ENCODE data around the gene SMYD3. TPM values are rescaled to one million over a fixed set of nuclear protein-coding genes. Genes with fewer than 3 reads are reported as not detected.
A peak's percentile ranks its signal among the peaks of the same experiment; 100 is the strongest.

The SMYD3 gene
- total and polyA plus RNA-seq, 9 of the 15 experiments (the other 6 are each of a cell fraction or from before 2014, with no cell fraction given) = 128 to 440 (median 197) TPM

DNA sequence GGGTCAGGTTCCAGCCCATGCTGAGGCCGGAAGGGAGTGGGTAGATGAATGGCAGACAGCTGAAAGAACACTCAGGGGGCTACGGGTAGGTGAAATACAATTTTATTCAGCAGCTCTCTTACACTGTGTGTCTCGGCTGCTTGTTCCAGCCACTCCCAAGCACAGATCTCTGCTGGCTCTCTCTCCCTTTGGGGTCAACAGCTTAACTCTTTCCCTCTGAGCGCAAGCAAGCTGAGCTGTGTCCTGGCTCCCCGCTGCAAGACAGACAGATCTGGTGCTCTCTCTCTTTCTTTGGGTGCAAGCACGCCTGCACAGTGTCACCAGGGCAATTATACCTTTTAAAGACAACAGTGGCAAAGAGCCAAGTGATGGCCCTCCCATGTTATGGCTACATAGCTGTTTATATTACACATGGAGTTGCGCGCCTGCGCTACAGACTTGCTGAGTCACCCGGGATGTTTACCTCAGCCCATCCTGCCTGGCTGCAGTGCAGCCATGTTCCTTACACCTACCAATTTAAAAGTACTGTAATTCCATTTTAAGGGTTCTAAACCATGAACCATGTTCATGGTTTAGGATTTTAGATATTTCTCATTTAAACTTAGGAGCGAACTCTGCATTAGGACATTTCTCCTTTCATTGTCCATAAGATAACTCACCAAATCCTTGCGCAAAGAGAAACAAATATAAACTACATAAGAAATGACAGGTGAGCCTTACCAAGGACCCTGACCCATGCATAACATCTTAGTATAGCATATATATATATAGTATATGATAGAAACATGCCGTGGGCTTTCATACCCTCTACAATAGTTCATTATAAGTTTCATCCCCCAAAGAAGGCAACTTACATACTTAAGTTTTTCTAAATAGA, 396.5 kb downstream of the SMYD3 start (continued):
- TF ChIP-seq JUND (IDR thresholded peaks at IDR 0.05; ENCODE audit: borderline replicate concordance, low read depth, low read length) (peak; percentile 72), JUND (tag; IDR thresholded peaks at IDR 0.05; ENCODE audit: borderline replicate concordance, low read depth, low read length) (peak; percentile 95; the same call in 2 of the 3 replicates), TFAM (CRISPR knock-in tag; conservative IDR thresholded peaks at IDR 0.05) (no peak), RFX7 (CRISPR knock-in tag; IDR thresholded peaks at IDR 0.05) (peak; percentile 89), HDAC8 (tag; IDR thresholded peaks at IDR 0.05) (peak; percentile 97), ZBTB8A (IDR thresholded peaks at IDR 0.05; ENCODE audit: partially characterized antibody) (no peak), MXI1 (IDR thresholded peaks at IDR 0.05; ENCODE audit: low read depth, low read length) (0 out of 2 replicates have a peak, but pooled peaks have one; percentile 37), TCF7L2 (IDR thresholded peaks at IDR 0.05; ENCODE audit: low read depth, low read length) (no peak), RFX1 (IDR thresholded peaks at IDR 0.05) (peak; percentile 63), ZNF140 (CRISPR knock-in tag; IDR thresholded peaks at IDR 0.05) (peak; percentile 91), NR2C1 (IDR thresholded peaks at IDR 0.05) (0 out of 2 replicates have a peak, but pooled peaks have one; percentile 28), NR2C1 (tag; IDR thresholded peaks at IDR 0.05) (peak; percentile 94), STAT5A (IDR thresholded peaks at IDR 0.05; ENCODE audit: borderline replicate concordance, low read length) (peak; percentile 25; the same call in 1 of the 2 replicates), SNRNP70 (optimal IDR thresholded peaks at IDR 0.05; ENCODE audit: low read depth, low read length) (no peak), OTX1 (CRISPR knock-in tag; IDR thresholded peaks at IDR 0.05) (peak; percentile 81; the same call in 1 of the 2 replicates), ZNF830 (CRISPR knock-in tag; IDR thresholded peaks at IDR 0.05) (peak; percentile 95; the same call in 1 of the 2 replicates)
- TF ChIP-seq, protein P1, sequence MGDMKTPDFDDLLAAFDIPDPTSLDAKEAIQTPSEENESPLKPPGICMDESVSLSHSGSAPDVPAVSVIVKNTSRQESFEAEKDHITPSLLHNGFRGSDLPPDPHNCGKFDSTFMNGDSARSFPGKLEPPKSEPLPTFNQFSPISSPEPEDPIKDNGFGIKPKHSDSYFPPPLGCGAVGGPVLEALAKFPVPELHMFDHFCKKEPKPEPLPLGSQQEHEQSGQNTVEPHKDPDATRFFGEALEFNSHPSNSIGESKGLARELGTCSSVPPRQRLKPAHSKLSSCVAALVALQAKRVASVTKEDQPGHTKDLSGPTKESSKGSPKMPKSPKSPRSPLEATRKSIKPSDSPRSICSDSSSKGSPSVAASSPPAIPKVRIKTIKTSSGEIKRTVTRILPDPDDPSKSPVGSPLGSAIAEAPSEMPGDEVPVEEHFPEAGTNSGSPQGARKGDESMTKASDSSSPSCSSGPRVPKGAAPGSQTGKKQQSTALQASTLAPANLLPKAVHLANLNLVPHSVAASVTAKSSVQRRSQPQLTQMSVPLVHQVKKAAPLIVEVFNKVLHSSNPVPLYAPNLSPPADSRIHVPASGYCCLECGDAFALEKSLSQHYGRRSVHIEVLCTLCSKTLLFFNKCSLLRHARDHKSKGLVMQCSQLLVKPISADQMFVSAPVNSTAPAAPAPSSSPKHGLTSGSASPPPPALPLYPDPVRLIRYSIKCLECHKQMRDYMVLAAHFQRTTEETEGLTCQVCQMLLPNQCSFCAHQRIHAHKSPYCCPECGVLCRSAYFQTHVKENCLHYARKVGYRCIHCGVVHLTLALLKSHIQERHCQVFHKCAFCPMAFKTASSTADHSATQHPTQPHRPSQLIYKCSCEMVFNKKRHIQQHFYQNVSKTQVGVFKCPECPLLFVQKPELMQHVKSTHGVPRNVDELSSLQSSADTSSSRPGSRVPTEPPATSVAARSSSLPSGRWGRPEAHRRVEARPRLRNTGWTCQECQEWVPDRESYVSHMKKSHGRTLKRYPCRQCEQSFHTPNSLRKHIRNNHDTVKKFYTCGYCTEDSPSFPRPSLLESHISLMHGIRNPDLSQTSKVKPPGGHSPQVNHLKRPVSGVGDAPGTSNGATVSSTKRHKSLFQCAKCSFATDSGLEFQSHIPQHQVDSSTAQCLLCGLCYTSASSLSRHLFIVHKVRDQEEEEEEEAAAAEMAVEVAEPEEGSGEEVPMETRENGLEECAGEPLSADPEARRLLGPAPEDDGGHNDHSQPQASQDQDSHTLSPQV (IDR thresholded peaks at IDR 0.05) = peak; percentile 100
- TF ChIP-seq, protein P2, sequence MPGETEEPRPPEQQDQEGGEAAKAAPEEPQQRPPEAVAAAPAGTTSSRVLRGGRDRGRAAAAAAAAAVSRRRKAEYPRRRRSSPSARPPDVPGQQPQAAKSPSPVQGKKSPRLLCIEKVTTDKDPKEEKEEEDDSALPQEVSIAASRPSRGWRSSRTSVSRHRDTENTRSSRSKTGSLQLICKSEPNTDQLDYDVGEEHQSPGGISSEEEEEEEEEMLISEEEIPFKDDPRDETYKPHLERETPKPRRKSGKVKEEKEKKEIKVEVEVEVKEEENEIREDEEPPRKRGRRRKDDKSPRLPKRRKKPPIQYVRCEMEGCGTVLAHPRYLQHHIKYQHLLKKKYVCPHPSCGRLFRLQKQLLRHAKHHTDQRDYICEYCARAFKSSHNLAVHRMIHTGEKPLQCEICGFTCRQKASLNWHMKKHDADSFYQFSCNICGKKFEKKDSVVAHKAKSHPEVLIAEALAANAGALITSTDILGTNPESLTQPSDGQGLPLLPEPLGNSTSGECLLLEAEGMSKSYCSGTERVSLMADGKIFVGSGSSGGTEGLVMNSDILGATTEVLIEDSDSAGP (CRISPR knock-in tag; IDR thresholded peaks at IDR 0.05) = no peak
- TF ChIP-seq, protein P3, sequence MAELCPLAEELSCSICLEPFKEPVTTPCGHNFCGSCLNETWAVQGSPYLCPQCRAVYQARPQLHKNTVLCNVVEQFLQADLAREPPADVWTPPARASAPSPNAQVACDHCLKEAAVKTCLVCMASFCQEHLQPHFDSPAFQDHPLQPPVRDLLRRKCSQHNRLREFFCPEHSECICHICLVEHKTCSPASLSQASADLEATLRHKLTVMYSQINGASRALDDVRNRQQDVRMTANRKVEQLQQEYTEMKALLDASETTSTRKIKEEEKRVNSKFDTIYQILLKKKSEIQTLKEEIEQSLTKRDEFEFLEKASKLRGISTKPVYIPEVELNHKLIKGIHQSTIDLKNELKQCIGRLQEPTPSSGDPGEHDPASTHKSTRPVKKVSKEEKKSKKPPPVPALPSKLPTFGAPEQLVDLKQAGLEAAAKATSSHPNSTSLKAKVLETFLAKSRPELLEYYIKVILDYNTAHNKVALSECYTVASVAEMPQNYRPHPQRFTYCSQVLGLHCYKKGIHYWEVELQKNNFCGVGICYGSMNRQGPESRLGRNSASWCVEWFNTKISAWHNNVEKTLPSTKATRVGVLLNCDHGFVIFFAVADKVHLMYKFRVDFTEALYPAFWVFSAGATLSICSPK (IDR thresholded peaks at IDR 0.05; ENCODE audit: borderline replicate concordance) = no peak

All from K562 (cell line).